ENCODE data around the gene TRPM4. TPM values are rescaled to one million over a fixed set of nuclear protein-coding genes. Genes with fewer than 3 reads are reported as not detected.

TRPM4 gene
- total and polyA plus RNA-seq, 2 of the 13 experiments (the other 11 are each of a cell fraction or from before 2014, with no cell fraction given), result 1.9 to 4.3 TPM

- TF ChIP-seq, protein P1, sequence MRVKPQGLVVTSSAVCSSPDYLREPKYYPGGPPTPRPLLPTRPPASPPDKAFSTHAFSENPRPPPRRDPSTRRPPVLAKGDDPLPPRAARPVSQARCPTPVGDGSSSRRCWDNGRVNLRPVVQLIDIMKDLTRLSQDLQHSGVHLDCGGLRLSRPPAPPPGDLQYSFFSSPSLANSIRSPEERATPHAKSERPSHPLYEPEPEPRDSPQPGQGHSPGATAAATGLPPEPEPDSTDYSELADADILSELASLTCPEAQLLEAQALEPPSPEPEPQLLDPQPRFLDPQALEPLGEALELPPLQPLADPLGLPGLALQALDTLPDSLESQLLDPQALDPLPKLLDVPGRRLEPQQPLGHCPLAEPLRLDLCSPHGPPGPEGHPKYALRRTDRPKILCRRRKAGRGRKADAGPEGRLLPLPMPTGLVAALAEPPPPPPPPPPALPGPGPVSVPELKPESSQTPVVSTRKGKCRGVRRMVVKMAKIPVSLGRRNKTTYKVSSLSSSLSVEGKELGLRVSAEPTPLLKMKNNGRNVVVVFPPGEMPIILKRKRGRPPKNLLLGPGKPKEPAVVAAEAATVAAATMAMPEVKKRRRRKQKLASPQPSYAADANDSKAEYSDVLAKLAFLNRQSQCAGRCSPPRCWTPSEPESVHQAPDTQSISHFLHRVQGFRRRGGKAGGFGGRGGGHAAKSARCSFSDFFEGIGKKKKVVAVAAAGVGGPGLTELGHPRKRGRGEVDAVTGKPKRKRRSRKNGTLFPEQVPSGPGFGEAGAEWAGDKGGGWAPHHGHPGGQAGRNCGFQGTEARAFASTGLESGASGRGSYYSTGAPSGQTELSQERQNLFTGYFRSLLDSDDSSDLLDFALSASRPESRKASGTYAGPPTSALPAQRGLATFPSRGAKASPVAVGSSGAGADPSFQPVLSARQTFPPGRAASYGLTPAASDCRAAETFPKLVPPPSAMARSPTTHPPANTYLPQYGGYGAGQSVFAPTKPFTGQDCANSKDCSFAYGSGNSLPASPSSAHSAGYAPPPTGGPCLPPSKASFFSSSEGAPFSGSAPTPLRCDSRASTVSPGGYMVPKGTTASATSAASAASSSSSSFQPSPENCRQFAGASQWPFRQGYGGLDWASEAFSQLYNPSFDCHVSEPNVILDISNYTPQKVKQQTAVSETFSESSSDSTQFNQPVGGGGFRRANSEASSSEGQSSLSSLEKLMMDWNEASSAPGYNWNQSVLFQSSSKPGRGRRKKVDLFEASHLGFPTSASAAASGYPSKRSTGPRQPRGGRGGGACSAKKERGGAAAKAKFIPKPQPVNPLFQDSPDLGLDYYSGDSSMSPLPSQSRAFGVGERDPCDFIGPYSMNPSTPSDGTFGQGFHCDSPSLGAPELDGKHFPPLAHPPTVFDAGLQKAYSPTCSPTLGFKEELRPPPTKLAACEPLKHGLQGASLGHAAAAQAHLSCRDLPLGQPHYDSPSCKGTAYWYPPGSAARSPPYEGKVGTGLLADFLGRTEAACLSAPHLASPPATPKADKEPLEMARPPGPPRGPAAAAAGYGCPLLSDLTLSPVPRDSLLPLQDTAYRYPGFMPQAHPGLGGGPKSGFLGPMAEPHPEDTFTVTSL (CRISPR knock-in tag; IDR thresholded peaks at IDR 0.05; ENCODE audit: borderline replicate concordance), result peak; percentile 75; the same call in 1 of the 2 replicates
- TF ChIP-seq KLF9 (CRISPR knock-in tag; IDR thresholded peaks at IDR 0.05; ENCODE audit: low read depth), result peak; percentile 85; the same call in 1 of the 2 replicates
- TF ChIP-seq ZSCAN9 (CRISPR knock-in tag; IDR thresholded peaks at IDR 0.05; ENCODE audit: borderline replicate concordance), result peak; percentile 95
- TF ChIP-seq RCOR2 (CRISPR knock-in tag; IDR thresholded peaks at IDR 0.05), result peak; percentile 72; the same call in 1 of the 2 replicates
- TF ChIP-seq, protein P2, sequence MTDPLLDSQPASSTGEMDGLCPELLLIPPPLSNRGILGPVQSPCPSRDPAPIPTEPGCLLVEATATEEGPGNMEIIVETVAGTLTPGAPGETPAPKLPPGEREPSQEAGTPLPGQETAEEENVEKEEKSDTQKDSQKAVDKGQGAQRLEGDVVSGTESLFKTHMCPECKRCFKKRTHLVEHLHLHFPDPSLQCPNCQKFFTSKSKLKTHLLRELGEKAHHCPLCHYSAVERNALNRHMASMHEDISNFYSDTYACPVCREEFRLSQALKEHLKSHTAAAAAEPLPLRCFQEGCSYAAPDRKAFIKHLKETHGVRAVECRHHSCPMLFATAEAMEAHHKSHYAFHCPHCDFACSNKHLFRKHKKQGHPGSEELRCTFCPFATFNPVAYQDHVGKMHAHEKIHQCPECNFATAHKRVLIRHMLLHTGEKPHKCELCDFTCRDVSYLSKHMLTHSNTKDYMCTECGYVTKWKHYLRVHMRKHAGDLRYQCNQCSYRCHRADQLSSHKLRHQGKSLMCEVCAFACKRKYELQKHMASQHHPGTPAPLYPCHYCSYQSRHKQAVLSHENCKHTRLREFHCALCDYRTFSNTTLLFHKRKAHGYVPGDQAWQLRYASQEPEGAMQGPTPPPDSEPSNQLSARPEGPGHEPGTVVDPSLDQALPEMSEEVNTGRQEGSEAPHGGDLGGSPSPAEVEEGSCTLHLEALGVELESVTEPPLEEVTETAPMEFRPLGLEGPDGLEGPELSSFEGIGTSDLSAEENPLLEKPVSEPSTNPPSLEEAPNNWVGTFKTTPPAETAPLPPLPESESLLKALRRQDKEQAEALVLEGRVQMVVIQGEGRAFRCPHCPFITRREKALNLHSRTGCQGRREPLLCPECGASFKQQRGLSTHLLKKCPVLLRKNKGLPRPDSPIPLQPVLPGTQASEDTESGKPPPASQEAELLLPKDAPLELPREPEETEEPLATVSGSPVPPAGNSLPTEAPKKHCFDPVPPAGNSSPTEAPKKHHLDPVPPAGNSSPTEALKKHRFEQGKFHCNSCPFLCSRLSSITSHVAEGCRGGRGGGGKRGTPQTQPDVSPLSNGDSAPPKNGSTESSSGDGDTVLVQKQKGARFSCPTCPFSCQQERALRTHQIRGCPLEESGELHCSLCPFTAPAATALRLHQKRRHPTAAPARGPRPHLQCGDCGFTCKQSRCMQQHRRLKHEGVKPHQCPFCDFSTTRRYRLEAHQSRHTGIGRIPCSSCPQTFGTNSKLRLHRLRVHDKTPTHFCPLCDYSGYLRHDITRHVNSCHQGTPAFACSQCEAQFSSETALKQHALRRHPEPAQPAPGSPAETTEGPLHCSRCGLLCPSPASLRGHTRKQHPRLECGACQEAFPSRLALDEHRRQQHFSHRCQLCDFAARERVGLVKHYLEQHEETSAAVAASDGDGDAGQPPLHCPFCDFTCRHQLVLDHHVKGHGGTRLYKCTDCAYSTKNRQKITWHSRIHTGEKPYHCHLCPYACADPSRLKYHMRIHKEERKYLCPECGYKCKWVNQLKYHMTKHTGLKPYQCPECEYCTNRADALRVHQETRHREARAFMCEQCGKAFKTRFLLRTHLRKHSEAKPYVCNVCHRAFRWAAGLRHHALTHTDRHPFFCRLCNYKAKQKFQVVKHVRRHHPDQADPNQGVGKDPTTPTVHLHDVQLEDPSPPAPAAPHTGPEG (CRISPR knock-in tag; IDR thresholded peaks at IDR 0.05), result peak; percentile 97
- TF ChIP-seq ZNF883 (CRISPR knock-in tag; IDR thresholded peaks at IDR 0.05; ENCODE audit: not compliant biosample characterization), result peak; percentile 99
- TF ChIP-seq ZNF703 (CRISPR knock-in tag; IDR thresholded peaks at IDR 0.05; ENCODE audit: borderline replicate concordance), result peak; percentile 81; the same call in 1 of the 2 replicates
- peak; percentile 97; the same call in 1 of the 2 replicates for TF ChIP-seq ZNF772 (CRISPR knock-in tag; IDR thresholded peaks at IDR 0.05)
- TF ChIP-seq FUBP1 (CRISPR knock-in tag; IDR thresholded peaks at IDR 0.05; ENCODE audit: borderline replicate concordance), result no peak
- peak; percentile 95 for TF ChIP-seq ETV6 (CRISPR knock-in tag; conservative IDR thresholded peaks at IDR 0.05)
- peak; percentile 91 for TF ChIP-seq YEATS2 (CRISPR knock-in tag; IDR thresholded peaks at IDR 0.05; ENCODE audit: borderline replicate concordance)
- peak; percentile 91; the same call in 1 of the 2 replicates for TF ChIP-seq MIER3 (CRISPR knock-in tag; IDR thresholded peaks at IDR 0.05; ENCODE audit: borderline replicate concordance)
- TF ChIP-seq CENPBD1 (CRISPR knock-in tag; IDR thresholded peaks at IDR 0.05; ENCODE audit: borderline replicate concordance, low read depth), result peak; percentile 92; the same call in 1 of the 2 replicates
- TF ChIP-seq BRD4 (CRISPR knock-in tag; IDR thresholded peaks at IDR 0.05), result peak; percentile 79; the same call in 1 of the 2 replicates
Measured at GRCh38 chr19:49127674-49128544, 29.7 kb upstream of the TRPM4 start (continued).

All from HepG2 (cell line).